HG03280 (cell line): ENCODE measurements around the gene IL36G.

Experiments used
- ATAC-seq: cut with Tn5 transposase; IDR thresholded peaks from one replicate; pipeline ENCODE4 v1.9.1; 2021; ENCODE audit warnings: mild to moderate bottlenecking, moderate library complexity; ENCODE audit not compliant: unreplicated experiment

IL36G gene

DNA sequence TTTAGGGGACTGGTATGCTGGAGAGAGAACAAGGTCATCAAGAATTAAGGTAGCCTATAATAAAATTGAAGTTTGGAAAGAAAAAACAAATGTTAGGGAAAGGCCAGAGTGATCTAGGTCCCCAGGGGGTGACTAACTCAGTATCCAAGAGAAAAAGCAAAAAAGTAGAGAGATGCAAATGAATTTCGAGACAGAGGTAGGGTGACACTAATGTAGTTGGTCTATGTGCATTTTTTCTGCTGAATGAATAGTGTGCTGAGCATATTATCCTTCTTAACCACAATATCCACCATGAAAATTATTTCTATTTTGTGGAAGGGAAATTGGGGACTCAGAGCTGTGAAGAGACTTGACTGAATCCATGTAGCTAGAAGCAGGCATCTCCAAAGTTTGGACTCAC is 37.2 kb downstream of the IL36G start:
- no peak for ATAC-seq

GRCh38 chr2:113015655-113016054 is 37.8 kb downstream of the IL36G start:
- no peak for ATAC-seq

- ATAC-seq = no peak
Measured at GRCh38 chr2:113018509-113018908, 40.7 kb downstream of the IL36G start.

DNA sequence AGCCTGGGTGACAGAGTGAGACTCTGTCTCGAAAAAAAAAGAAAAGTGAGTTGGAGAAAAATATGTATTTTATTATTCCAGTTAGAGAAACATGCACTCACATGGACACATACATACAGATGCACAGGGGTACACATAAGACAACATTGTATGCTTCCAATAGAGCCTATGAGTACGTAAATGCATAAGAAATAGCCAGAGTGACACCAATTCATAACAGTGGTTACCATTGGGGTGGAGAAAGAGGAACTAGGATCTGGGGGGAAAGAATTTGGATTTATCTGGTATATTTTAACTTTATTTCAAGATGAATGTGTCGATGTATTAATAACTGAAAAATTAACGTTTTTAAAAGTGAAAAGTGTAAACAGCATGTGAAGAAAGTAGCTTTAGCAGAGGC is 43.5 kb downstream of the IL36G start:
- no peak for ATAC-seq

DNA sequence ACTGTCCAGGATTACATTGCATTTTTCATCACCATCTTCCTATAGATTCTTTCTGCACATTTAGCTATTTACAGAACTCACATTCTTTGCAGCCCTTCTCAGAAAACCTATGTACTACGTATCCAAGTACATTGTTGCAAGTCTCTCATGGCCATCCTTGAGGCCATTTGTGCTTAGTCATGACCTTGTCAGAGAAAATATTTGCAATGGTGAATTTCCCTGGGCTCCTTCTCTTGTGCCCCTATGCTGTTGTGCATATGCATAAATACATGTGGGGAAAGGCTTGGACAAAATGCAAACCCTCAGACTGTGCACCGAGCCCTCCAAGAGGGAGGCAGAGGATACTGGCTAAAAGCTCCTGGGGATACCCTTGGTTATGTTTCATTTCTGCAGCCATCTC is 47.0 kb downstream of the IL36G start:
- no peak for ATAC-seq

DNA sequence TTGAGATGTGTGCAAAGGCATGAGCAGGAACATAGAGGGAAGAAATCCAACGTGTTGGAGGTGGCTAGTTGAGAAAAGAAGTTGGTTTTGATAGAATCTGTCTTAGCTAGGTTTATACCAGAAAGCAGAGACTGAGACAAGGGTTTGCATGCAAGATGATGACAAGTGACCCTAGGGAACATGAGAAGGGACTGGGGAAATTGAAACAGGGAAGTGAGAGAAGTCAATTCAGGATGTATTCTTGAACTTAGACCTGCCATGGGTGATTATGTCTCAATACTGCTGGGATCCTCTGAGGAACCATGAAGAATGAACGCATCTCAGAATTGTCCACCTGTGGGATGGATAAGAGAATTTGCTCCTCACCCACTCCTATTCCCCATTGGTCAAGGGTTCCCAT is 47.9 kb downstream of the IL36G start:
- ATAC-seq = no peak

DNA sequence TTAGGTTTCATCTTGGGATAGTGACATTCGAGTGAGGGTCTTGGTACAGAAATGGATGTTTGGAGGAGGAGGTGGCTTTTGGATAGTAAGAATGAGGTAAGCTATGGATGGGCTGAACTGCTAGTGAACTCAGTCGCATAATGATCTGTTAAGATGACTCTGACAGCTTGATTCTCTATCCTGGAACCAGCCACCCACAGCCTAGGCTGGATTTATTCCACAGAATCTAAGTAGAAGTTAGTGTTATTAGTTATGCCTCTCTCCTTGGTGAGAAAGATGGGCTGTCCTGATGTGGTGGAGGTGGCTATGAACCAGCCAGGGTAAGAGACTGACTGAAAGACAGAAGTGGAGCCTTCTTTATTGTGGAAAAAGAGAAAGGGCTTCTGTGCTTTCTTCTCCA is 49.9 kb downstream of the IL36G start:
- ATAC-seq = no peak

GRCh38 chr2:113028112-113028511 is 50.3 kb downstream of the IL36G start:
- no peak for ATAC-seq

- ATAC-seq = no peak
Measured at GRCh38 chr2:113032737-113033136, 54.9 kb downstream of the IL36G start.

GRCh38 chr2:113034016-113034415 is 56.2 kb downstream of the IL36G start:
- no peak for ATAC-seq
